Trophoblast cell (in vitro differentiated cells and primary cell): ENCODE data around the gene KREMEN2.

Experiments used
- DNase-seq, 2 donors: peaks; one replicate each; pipeline ENCODE4 v3.0.0-alpha.2; 2016
- H2AFZ ChIP-seq: 2 replicates; pipeline ENCODE4 v1.6.1; 2013; ENCODE audit warnings: low read length, moderate library complexity, mild to moderate bottlenecking; ENCODE audit not compliant: insufficient read depth, poor library complexity
- H2AK5ac ChIP-seq: 2 replicates; pipeline ENCODE4 v1.6.1; 2013; ENCODE audit warnings: mild to moderate bottlenecking, low read length
- H2BK120ac ChIP-seq: 2 replicates; pipeline ENCODE4 v1.6.1; 2013; ENCODE audit warnings: low read length, mild to moderate bottlenecking, moderate library complexity; ENCODE audit not compliant: insufficient read depth, poor library complexity
- H2BK12ac ChIP-seq: 2 replicates; pipeline ENCODE4 v1.6.1; 2013; ENCODE audit warnings: mild to moderate bottlenecking, low read length, moderate library complexity
- H2BK5ac ChIP-seq: 2 replicates; pipeline ENCODE4 v1.6.1; 2013; ENCODE audit warnings: low read length, low read depth, moderate library complexity, mild to moderate bottlenecking; ENCODE audit not compliant: poor library complexity
- H3K14ac ChIP-seq: 2 replicates; pipeline ENCODE4 v1.6.1; 2013; ENCODE audit warnings: mild to moderate bottlenecking, low read length
- H3K18ac ChIP-seq: 2 replicates; pipeline ENCODE4 v1.6.1; 2013; ENCODE audit warnings: mild to moderate bottlenecking, low read length
- H3K23ac ChIP-seq: 2 replicates; pipeline ENCODE4 v1.6.1; 2013; ENCODE audit warnings: low read length
- H3K27ac ChIP-seq: 2 replicates; pipeline ENCODE4 v1.5.1; 2013; ENCODE audit warnings: low read depth, mild to moderate bottlenecking, inconsistent platforms, low read length, moderate library complexity
- H3K27me3 ChIP-seq: 2 replicates; pipeline ENCODE4 v1.6.1; 2013; ENCODE audit warnings: inconsistent platforms, mild to moderate bottlenecking, low read length, moderate library complexity; ENCODE audit not compliant: insufficient read depth
- H3K36me3 ChIP-seq, 2 experiments: 1 replicate in 1 of 2; 2 replicates in 1 of 2; pipeline ENCODE4 v1.6.1; 2013; ENCODE audit warnings: low read length in 2 of 2, mild to moderate bottlenecking in 2 of 2, moderate library complexity in 1 of 2; ENCODE audit not compliant: insufficient read depth in 2 of 2, control insufficient read depth in 1 of 2
- H3K4ac ChIP-seq: 2 replicates; pipeline ENCODE4 v1.6.1; 2013; ENCODE audit warnings: low read depth, mild to moderate bottlenecking, low read length, moderate library complexity
- H3K4me1 ChIP-seq, 2 experiments: 1 replicate in 1 of 2; 2 replicates in 1 of 2; pipeline ENCODE4 v1.6.1; 2013; ENCODE audit warnings: low read length in 2 of 2, mild to moderate bottlenecking in 2 of 2, moderate library complexity in 1 of 2; ENCODE audit not compliant: insufficient read depth in 2 of 2, control insufficient read depth in 1 of 2
- H3K4me2 ChIP-seq: 2 replicates; pipeline ENCODE4 v1.6.1; 2013; ENCODE audit warnings: inconsistent platforms, mild to moderate bottlenecking, low read length, moderate library complexity
- H3K4me3 ChIP-seq: 2 replicates; pipeline ENCODE4 v1.5.1; 2013; ENCODE audit warnings: mild to moderate bottlenecking, low read depth, low read length, inconsistent platforms
- H3K79me1 ChIP-seq: one replicate; pipeline ENCODE4 v1.6.1; 2013; ENCODE audit warnings: low read length
- H3K79me2 ChIP-seq: 2 replicates; pipeline ENCODE4 v1.6.1; 2013; ENCODE audit warnings: low read length, mild to moderate bottlenecking; ENCODE audit not compliant: control insufficient read depth, insufficient read depth, poor library complexity
- H3K9ac ChIP-seq: 2 replicates; pipeline ENCODE4 v1.6.1; 2013; ENCODE audit warnings: mild to moderate bottlenecking, low read length
- H3K9me3 ChIP-seq: 2 replicates; pipeline ENCODE4 v1.6.1; 2013; ENCODE audit warnings: low read depth, mild to moderate bottlenecking, control low read depth, inconsistent platforms, low read length; ENCODE audit not compliant: insufficient read depth
- H4K12ac ChIP-seq: 2 replicates; pipeline ENCODE4 v1.6.1; 2013; ENCODE audit warnings: low read depth, mild to moderate bottlenecking, low read length, moderate library complexity
- H4K8ac ChIP-seq: 2 replicates; pipeline ENCODE4 v1.6.1; 2013; ENCODE audit warnings: low read depth, mild to moderate bottlenecking, low read length, moderate library complexity
- H4K91ac ChIP-seq: one replicate; pipeline ENCODE4 v1.6.1; 2013; ENCODE audit warnings: low read depth, mild to moderate bottlenecking, low read length, moderate library complexity
- WGBS: extraction: QIAGEN DNeasy Blood & Tissue Kit; methylation state at CpG from one replicate; pipeline ENCODE4 v1.1.7; 2013; ENCODE audit warnings: missing lambda C conversion rate; ENCODE audit not compliant: insufficient read length, insufficient coverage; ENCODE audit errors: extremely low coverage; 5-methylcytosine and 5-hydroxymethylcytosine counted together

The KREMEN2 gene

GRCh38 chr16:2973093-2973492 lies 9.0 kb downstream of the KREMEN2 start:
- Histone ChIP-seq H2AFZ (no peak overlapping the region), H3K36me3 (peaks cover 55 to 62% of the 10 kb centered on the region in 2 experiments), H3K9ac (no peak overlapping the region), H3K14ac (no peak overlapping the region), H3K79me1 (peaks cover 5% of the 10 kb centered on the region), H4K12ac (no peak overlapping the region), H3K79me2 (peaks cover 2% of the 10 kb centered on the region), H3K4me3 (no peak overlapping the region), H3K27ac (no peak overlapping the region), H3K4ac (no peak overlapping the region), H3K23ac (no peak overlapping the region), H4K91ac (no peak overlapping the region), H2BK120ac (no peak overlapping the region), H3K9me3 (no peaks in the 10 kb centered on the region), H2BK12ac (no peak overlapping the region), H3K4me1 (peaks cover 12 to 20% of the 10 kb centered on the region in 2 experiments), H4K8ac (no peak overlapping the region), H2BK5ac (no peak overlapping the region), H3K4me2 (no peak overlapping the region), H3K18ac (no peak overlapping the region), H3K27me3 (no peaks in the 10 kb centered on the region), H2AK5ac (no peak overlapping the region)
- DNase-seq, result no peak
- WGBS, result no CpG with 5 or more reads among the region's 5 CpGs

GRCh38 chr16:2973605-2974318 lies 9.7 kb downstream of the KREMEN2 start:
- Histone ChIP-seq H3K9ac (no peak overlapping the region), H3K4me1 (peaks cover 9 to 16% of the 10 kb centered on the region in 2 experiments)
- DNase-seq, result no peak

GRCh38 chr16:2974319-2975056 lies 10.4 kb downstream of the KREMEN2 start:
- H3K79me2 ChIP-seq, result peaks cover 1% of the 10 kb centered on the region
- H2BK5ac ChIP-seq, result no peak overlapping the region
- H3K14ac ChIP-seq, result no peak overlapping the region
- H3K4me2 ChIP-seq, result no peak overlapping the region
- H3K4me1 ChIP-seq, result peaks cover 10 to 18% of the 10 kb centered on the region in 2 experiments
- peaks cover 4% of the 10 kb centered on the region for H3K79me1 ChIP-seq
- no peak overlapping the region for H4K12ac ChIP-seq
- no CpG with 5 or more reads among the region's 15 CpGs for WGBS
- no peak overlapping the region for H2BK120ac ChIP-seq
- H2AK5ac ChIP-seq, result no peak overlapping the region
- peaks cover 55 to 64% of the 10 kb centered on the region in 2 experiments for H3K36me3 ChIP-seq
- H2BK12ac ChIP-seq, result no peak overlapping the region
- H3K4me3 ChIP-seq, result no peak overlapping the region
- H3K18ac ChIP-seq, result no peak overlapping the region
- H3K4ac ChIP-seq, result no peak overlapping the region
- no peaks in the 10 kb centered on the region for H3K27me3 ChIP-seq
- H3K27ac ChIP-seq, result no peak overlapping the region
- no peak overlapping the region for H3K23ac ChIP-seq
- H4K8ac ChIP-seq, result no peak overlapping the region
- DNase-seq, result no peak
- no peak overlapping the region for H4K91ac ChIP-seq
- no peak overlapping the region for H2AFZ ChIP-seq
- H3K9me3 ChIP-seq, result no peaks in the 10 kb centered on the region
- no peak overlapping the region for H3K9ac ChIP-seq

More at GRCh38 chr16:2973605-2974318, 9.7 kb downstream of the KREMEN2 start:
- Histone ChIP-seq H2BK5ac (no peak overlapping the region), H3K4me2 (no peak overlapping the region), H3K79me1 (peaks cover 5% of the 10 kb centered on the region), H4K91ac (no peak overlapping the region), H4K8ac (no peak overlapping the region), H3K23ac (no peak overlapping the region), H3K27me3 (no peaks in the 10 kb centered on the region), H3K4ac (no peak overlapping the region), H3K9me3 (no peaks in the 10 kb centered on the region), H3K79me2 (peaks cover 2% of the 10 kb centered on the region), H2AFZ (no peak overlapping the region), H2BK120ac (no peak overlapping the region), H3K4me3 (no peak overlapping the region), H3K36me3 (peaks cover 55 to 64% of the 10 kb centered on the region in 2 experiments), H3K27ac (no peak overlapping the region), H3K18ac (no peak overlapping the region), H2BK12ac (no peak overlapping the region), H3K14ac (no peak overlapping the region), H4K12ac (no peak overlapping the region), H2AK5ac (no peak overlapping the region)
- WGBS, result no CpG with 5 or more reads among the region's 17 CpGs

GRCh38 chr16:2975161-2975795 lies 11.2 kb downstream of the KREMEN2 start:
- Histone ChIP-seq H3K9me3 (no peaks in the 10 kb centered on the region), H2AFZ (no peak overlapping the region), H3K9ac (no peak overlapping the region), H2BK12ac (no peak overlapping the region), H2AK5ac (no peak overlapping the region), H3K79me2 (peaks cover 7% of the 10 kb centered on the region), H4K12ac (no peak overlapping the region), H4K91ac (no peak overlapping the region), H3K27me3 (no peaks in the 10 kb centered on the region), H3K79me1 (peaks cover 6% of the 10 kb centered on the region), H3K18ac (no peak overlapping the region), H3K4me3 (no peak overlapping the region), H3K4me1 (peaks cover 9 to 15% of the 10 kb centered on the region in 2 experiments), H2BK5ac (no peak overlapping the region), H2BK120ac (no peak overlapping the region), H3K36me3 (peaks cover 55 to 64% of the 10 kb centered on the region in 2 experiments), H3K4ac (no peak overlapping the region), H3K4me2 (no peak overlapping the region), H3K14ac (no peak overlapping the region), H4K8ac (no peak overlapping the region), H3K27ac (no peak overlapping the region), H3K23ac (no peak overlapping the region)
- no CpG with 5 or more reads among the region's 28 CpGs for WGBS
- no peak for DNase-seq
